CD14-positive monocyte (primary cell): ENCODE results near the gene KIZ. TPM values are rescaled to one million over a fixed set of nuclear protein-coding genes. Genes with fewer than 3 reads are reported as not detected.
A peak's percentile ranks its signal among the peaks of the same experiment; 100 is the strongest.

Experiments
- DNase-seq, 3 donors: peaks; one replicate each; pipeline ENCODE4 v3.0.0-alpha.2; 2011 to 2022
- H2AFZ ChIP-seq: 2 replicates; pipeline ENCODE4 v1.6.0; 2012; ENCODE audit warnings: mild to moderate bottlenecking, low read depth, low read length, inconsistent platforms; ENCODE audit not compliant: insufficient read depth, poor library complexity, severe bottlenecking
- H3K27ac ChIP-seq, 2 donors: 1 replicate in 1 of 2; 2 replicates in 1 of 2; pipeline ENCODE4 v1.5.1; 2012 to 2013; ENCODE audit warnings: low read length in 2 of 2, control low read depth in 1 of 2, inconsistent platforms in 1 of 2, low read depth in 1 of 2, mild to moderate bottlenecking in 1 of 2
- H3K27me3 ChIP-seq, 2 donors: one replicate each; pipeline versions ENCODE4 v1.6.0 to v1.6.1; 2011 to 2013; ENCODE audit warnings: low read length in 2 of 2; ENCODE audit not compliant: control insufficient read depth in 2 of 2, insufficient read depth in 2 of 2
- H3K36me3 ChIP-seq, 2 donors: replicated peaks in 1 of 2; 1 replicate in 1 of 2; 2 replicates in 1 of 2; pipeline versions ENCODE4 v1.5.1 to v1.6.1; 2012 to 2013; ENCODE audit warnings: low read length in 2 of 2, control low read depth in 1 of 2, inconsistent platforms in 1 of 2, mild to moderate bottlenecking in 1 of 2; ENCODE audit not compliant: insufficient read depth in 2 of 2, control insufficient read depth in 1 of 2
- H3K4me1 ChIP-seq, 2 donors: 1 replicate in 1 of 2; 2 replicates in 1 of 2; pipeline versions ENCODE4 v1.5.1 to v1.6.1; 2012 to 2013; ENCODE audit warnings: low read length in 2 of 2, control low read depth in 1 of 2, inconsistent platforms in 1 of 2, mild to moderate bottlenecking in 1 of 2, moderate library complexity in 1 of 2; ENCODE audit not compliant: insufficient read depth in 2 of 2, control insufficient read depth in 1 of 2
- H3K4me2 ChIP-seq: replicated peaks from 2 replicates; pipeline ENCODE3; 2012; ENCODE audit warnings: low read length, moderate library complexity, mild to moderate bottlenecking; ENCODE audit not compliant: poor library complexity, severe bottlenecking; ENCODE audit errors: extremely low read depth
- H3K4me3 ChIP-seq, 3 experiments: fragments of 200-600 bp in 1 of 3; sonication (generic) in 1 of 3; replicated peaks in 1 of 3; 1 replicate in 2 of 3; 2 replicates in 1 of 3; pipeline ENCODE4 v1.5.1; 2011 to 2013; ENCODE audit warnings: low read length in 3 of 3, mild to moderate bottlenecking in 3 of 3, control low read depth in 2 of 3, low read depth in 2 of 3, inconsistent platforms in 1 of 3, moderate library complexity in 1 of 3
- H3K79me2 ChIP-seq: 2 replicates; pipeline ENCODE4 v1.6.0; 2012; ENCODE audit warnings: mild to moderate bottlenecking, control low read depth, inconsistent platforms, low read length, moderate library complexity; ENCODE audit not compliant: insufficient read depth
- H3K9ac ChIP-seq: 2 replicates; pipeline ENCODE4 v1.6.0; 2017; ENCODE audit warnings: low read length, mild to moderate bottlenecking; ENCODE audit not compliant: insufficient read depth, poor library complexity, severe bottlenecking
- H3K9me3 ChIP-seq, 2 donors: replicated peaks in 1 of 2; 1 replicate in 1 of 2; 2 replicates in 1 of 2; pipeline versions ENCODE4 v1.5.1 to v1.6.1; 2012 to 2013; ENCODE audit warnings: low read length in 2 of 2, control low read depth in 1 of 2; ENCODE audit not compliant: control insufficient read depth in 1 of 2, insufficient read depth in 1 of 2
- H4K20me1 ChIP-seq: 2 replicates; pipeline ENCODE4 v1.6.0; 2012; ENCODE audit warnings: mild to moderate bottlenecking, low read length, control low read depth, moderate library complexity; ENCODE audit not compliant: insufficient read depth
- H3K27ac Mint-ChIP-seq, 7 donors: one replicate each; pipeline ENCODE4 v1.8.0; 2020; ENCODE audit warnings: mild to moderate bottlenecking in 7 of 7, mixed read lengths in 7 of 7, moderate library complexity in 6 of 7, inconsistent platforms in 2 of 7
- H3K27me3 Mint-ChIP-seq, 3 donors: one replicate each; pipeline ENCODE4 v1.8.0; 2021 to 2022; ENCODE audit warnings: low read depth in 3 of 3, mild to moderate bottlenecking in 3 of 3, mixed read lengths in 3 of 3, moderate library complexity in 3 of 3, inconsistent platforms in 1 of 3
- H3K36me3 Mint-ChIP-seq, 2 donors: one replicate each; pipeline ENCODE4 v1.8.0; 2020; ENCODE audit warnings: mixed read lengths in 2 of 2, inconsistent platforms in 1 of 2, mild to moderate bottlenecking in 1 of 2
- H3K4me1 Mint-ChIP-seq: one replicate; pipeline ENCODE4 v1.8.0; 2020; ENCODE audit warnings: mild to moderate bottlenecking, mixed read lengths
- H3K4me3 Mint-ChIP-seq, 2 donors: one replicate each; pipeline ENCODE4 v1.8.0; 2020; ENCODE audit warnings: mild to moderate bottlenecking in 2 of 2, mixed read lengths in 2 of 2, moderate library complexity in 1 of 2
- H3K9me3 Mint-ChIP-seq, 7 donors: one replicate each; pipeline ENCODE4 v1.8.0; 2020 to 2022; ENCODE audit warnings: mixed read lengths in 7 of 7, mild to moderate bottlenecking in 6 of 7, moderate library complexity in 6 of 7, inconsistent platforms in 2 of 7
- CTCF ChIP-seq: fragments of 200-600 bp; IDR thresholded peaks from one replicate; pipeline ENCODE4 v1.8.0; 2022; ENCODE audit warnings: antibody characterized with exemption, mild to moderate bottlenecking
- WGBS: methylation state at CpG from one replicate; pipeline ENCODE4 v1.1.5; 2013; ENCODE audit warnings: missing lambda C conversion rate; ENCODE audit not compliant: insufficient coverage; 5-methylcytosine and 5-hydroxymethylcytosine counted together
- intact Hi-C, 2 donors: fragments of 100-400 bp; cut with micrococcal nuclease; formaldehyde crosslinking; loops; one replicate each; pipeline versions ENCODE4 v1.15.0 to v1.15.1; 2023
- polyA plus RNA-seq, 3 donors: library from polyadenylated mRNA; depleted of rRNA in 1 of 3; unstranded in 2 of 3; stranded (reverse) in 1 of 3; fragments of 300-500 nt in 2 of 3; fragments of >200 nt in 1 of 3; fragmentation: Illumina TruSeq in 2 of 3; gene quantifications; 1 replicate in 2 of 3; 2 replicates in 1 of 3; pipeline ENCODE4 v1.2.3, GENCODE V29; 2012 to 2021

The KIZ gene
- polyA plus RNA-seq, 3 donors = 7.2 to 13.2 (median 10.2) TPM

GRCh38 chr20:21235484-21236445 is 109.9 kb downstream of the KIZ start:
- Mint-ChIP-seq H3K27ac (no peak overlapping the region), H3K36me3 (peaks cover 2 to 18% of the 10 kb centered on the region in 2 donors), H3K9me3 (no peaks in the 10 kb centered on the region), H3K4me1 (peaks cover 6% of the 10 kb centered on the region), H3K4me3 (no peak overlapping the region), H3K27me3 (peaks cover 0 to 9% (median 4%) of the 10 kb centered on the region in 3 donors)
- TF ChIP-seq CTCF = peak; percentile 99
- 26% methylated on average over 7 of the region's 15 CpGs for WGBS
- Histone ChIP-seq H3K79me2 (no peaks in the 10 kb centered on the region), H3K36me3 (no peaks in the 10 kb centered on the region), H3K4me2 (no peak overlapping the region), H3K9ac (no peak overlapping the region), H2AFZ (no peak overlapping the region), H3K27me3 (no peaks in the 10 kb centered on the region), H3K9me3 (no peaks in the 10 kb centered on the region), H3K4me1 (peaks cover 0 to 4% of the 10 kb centered on the region in 2 donors), H3K27ac (no peak overlapping the region), H4K20me1 (no peaks in the 10 kb centered on the region), H3K4me3 (no peak overlapping the region)
- DNase-seq = peak; percentile 40 to 66 (median 52)
- intact Hi-C loops = loop anchor here (1.0 to 10.0 kb wide), 4 partner anchors 271 to 371 kb away; no protein-coding TSS in a partner anchor

GRCh38 chr20:21237956-21238799 is 112.3 kb downstream of the KIZ start:
- TF ChIP-seq CTCF = no peak
- intact Hi-C loops = loop anchor here (2.0 to 10.0 kb wide), 3 partner anchors 269 to 373 kb away; no protein-coding TSS in a partner anchor
- Histone ChIP-seq H3K27ac (no peak overlapping the region), H4K20me1 (no peaks in the 10 kb centered on the region), H3K9me3 (no peaks in the 10 kb centered on the region), H3K79me2 (no peaks in the 10 kb centered on the region), H3K36me3 (no peaks in the 10 kb centered on the region), H3K4me2 (no peak overlapping the region), H3K27me3 (no peaks in the 10 kb centered on the region), H3K4me3 (no peak overlapping the region), H2AFZ (no peak overlapping the region), H3K4me1 (peaks cover 0 to 4% of the 10 kb centered on the region in 2 donors), H3K9ac (no peak overlapping the region)
- Mint-ChIP-seq H3K27ac (no peak overlapping the region), H3K4me1 (peaks cover 6% of the 10 kb centered on the region), H3K9me3 (peaks cover 0 to 2% (median 0%) of the 10 kb centered on the region in 7 donors), H3K4me3 (no peak overlapping the region), H3K36me3 (peaks cover 0 to 12% of the 10 kb centered on the region in 2 donors), H3K27me3 (peaks cover 0 to 9% (median 4%) of the 10 kb centered on the region in 3 donors)
- 95% methylated on average over 7 of the region's 10 CpGs for WGBS
- no peak for DNase-seq
